ENCODE measurements around the gene PSMB7.

GRCh38 chr9:124415102-124415851, at the start of gene PSMB7:
- TF ChIP-seq, protein P1, sequence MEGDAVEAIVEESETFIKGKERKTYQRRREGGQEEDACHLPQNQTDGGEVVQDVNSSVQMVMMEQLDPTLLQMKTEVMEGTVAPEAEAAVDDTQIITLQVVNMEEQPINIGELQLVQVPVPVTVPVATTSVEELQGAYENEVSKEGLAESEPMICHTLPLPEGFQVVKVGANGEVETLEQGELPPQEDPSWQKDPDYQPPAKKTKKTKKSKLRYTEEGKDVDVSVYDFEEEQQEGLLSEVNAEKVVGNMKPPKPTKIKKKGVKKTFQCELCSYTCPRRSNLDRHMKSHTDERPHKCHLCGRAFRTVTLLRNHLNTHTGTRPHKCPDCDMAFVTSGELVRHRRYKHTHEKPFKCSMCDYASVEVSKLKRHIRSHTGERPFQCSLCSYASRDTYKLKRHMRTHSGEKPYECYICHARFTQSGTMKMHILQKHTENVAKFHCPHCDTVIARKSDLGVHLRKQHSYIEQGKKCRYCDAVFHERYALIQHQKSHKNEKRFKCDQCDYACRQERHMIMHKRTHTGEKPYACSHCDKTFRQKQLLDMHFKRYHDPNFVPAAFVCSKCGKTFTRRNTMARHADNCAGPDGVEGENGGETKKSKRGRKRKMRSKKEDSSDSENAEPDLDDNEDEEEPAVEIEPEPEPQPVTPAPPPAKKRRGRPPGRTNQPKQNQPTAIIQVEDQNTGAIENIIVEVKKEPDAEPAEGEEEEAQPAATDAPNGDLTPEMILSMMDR (IDR thresholded peaks at IDR 0.05), result peak; percentile 52 to 81 (median 81)
- TF ChIP-seq POLR2A (IDR thresholded peaks at IDR 0.05), result peak; percentile 48
- peak; percentile 72 to 94 (median 79) for TF ChIP-seq POLR2AphosphoS5 (IDR thresholded peaks at IDR 0.05)
